Measurements from ENCODE around the gene CHRM4.

The CHRM4 gene

GRCh38 chr11:46353698-46354097, 37.9 kb downstream of the CHRM4 start:
- intact Hi-C loops (cut with DNase I) = no loop called here
- peak in 8 of 10 donors; percentile 60 to 95 (median 74) for DNase-seq

GRCh38 chr11:46352063-46352841, 39.3 kb downstream of the CHRM4 start:
- DNase-seq = peak in 8 of 10 donors; percentile 61 to 96 (median 70)
- intact Hi-C loops (cut with DNase I) = loop anchor here (1.0 kb wide), 1 partner anchor 15 kb away; no protein-coding TSS in a partner anchor

- intact Hi-C loops (cut with DNase I) = loop anchor here (1.0 kb wide), 1 partner anchor 16 kb away; no protein-coding TSS in a partner anchor
These were observed 40.0 kb downstream of the CHRM4 start for GRCh38 chr11:46351606-46352005.

GRCh38 chr11:46351148-46351547, 40.4 kb downstream of the CHRM4 start:
- DNase-seq = peak in 1 of 10 donors; percentile 35
- intact Hi-C loops (cut with DNase I) = no loop called here

More at GRCh38 chr11:46351606-46352005, 40.0 kb downstream of the CHRM4 start:
- peak in 1 of 10 donors; percentile 46 for DNase-seq

GRCh38 chr11:46350695-46351094, 40.9 kb downstream of the CHRM4 start:
- peak in 1 of 10 donors; percentile 70 for DNase-seq
- intact Hi-C loops (cut with DNase I) = no loop called here

GRCh38 chr11:46348566-46349401, 42.8 kb downstream of the CHRM4 start:
- intact Hi-C loops (cut with DNase I) = loop anchor here (5.0 kb wide), 1 partner anchor 106 kb away; no protein-coding TSS in a partner anchor
- DNase-seq = no peak

GRCh38 chr11:46347637-46348311, 43.8 kb downstream of the CHRM4 start:
- intact Hi-C loops (cut with DNase I) = loop anchor here (1.0 to 5.0 kb wide), 2 partner anchors 20 to 105 kb away; no protein-coding TSS in a partner anchor

GRCh38 chr11:46346886-46347636, 44.5 kb downstream of the CHRM4 start, which contains the start of gene DGKZ:
Gene DGKZ (plus strand): TSS chr11:46347463. CDS start chr11:46347660, 197 bp downstream.
- intact Hi-C loops (cut with DNase I) = loop anchor here (1.0 to 5.0 kb wide), 2 partner anchors 20 to 105 kb away; no protein-coding TSS in a partner anchor
- DNase-seq = peak; percentile 73 to 99 (median 89)

More at GRCh38 chr11:46347637-46348311, 43.8 kb downstream of the CHRM4 start:
- peak in 2 of 10 donors; percentile 85 to 89 for DNase-seq

- intact Hi-C loops (cut with DNase I) = loop anchor here (5.0 kb wide), 1 partner anchor 104 kb away; no protein-coding TSS in a partner anchor
- no peak for DNase-seq
These were observed 45.6 kb downstream of the CHRM4 start for GRCh38 chr11:46345881-46346484.

- peak in 1 of 10 donors; percentile 79 for DNase-seq
- intact Hi-C loops (cut with DNase I) = loop anchor here (5.0 kb wide), 1 partner anchor 103 kb away; no protein-coding TSS in a partner anchor
These were observed 46.4 kb downstream of the CHRM4 start for GRCh38 chr11:46345131-46345597.

- no peak for DNase-seq
- intact Hi-C loops (cut with DNase I) = no loop called here
These were observed 48.1 kb downstream of the CHRM4 start for GRCh38 chr11:46343520-46343919.

- peak in 1 of 10 donors; percentile 87 for DNase-seq
- intact Hi-C loops (cut with DNase I) = no loop called here
These were observed 49.3 kb downstream of the CHRM4 start for GRCh38 chr11:46342239-46342638.

GRCh38 chr11:46341454-46341853, 50.1 kb downstream of the CHRM4 start:
- DNase-seq = no peak
- intact Hi-C loops (cut with DNase I) = no loop called here

- no peak for DNase-seq
These were observed 51.8 kb downstream of the CHRM4 start for GRCh38 chr11:46339816-46340215.

GRCh38 chr11:46338988-46339666, 52.4 kb downstream of the CHRM4 start:
- peak in 2 of 10 donors; percentile 84 to 91 for DNase-seq
- intact Hi-C loops (cut with DNase I) = no loop called here

More at GRCh38 chr11:46339816-46340215, 51.8 kb downstream of the CHRM4 start:
- intact Hi-C loops (cut with DNase I) = no loop called here

- DNase-seq = no peak
- intact Hi-C loops (cut with DNase I) = no loop called here
These were observed 53.0 kb downstream of the CHRM4 start for GRCh38 chr11:46338636-46338987.

GRCh38 chr11:46337626-46338345, 53.8 kb downstream of the CHRM4 start:
- DNase-seq = no peak
- intact Hi-C loops (cut with DNase I) = no loop called here
